Measurements from ENCODE around the gene LMNTD2.

GRCh38 chr11:605286-606129, 45.0 kb upstream of the LMNTD2 start:
- TF ChIP-seq NFIC (IDR thresholded peaks at IDR 0.05) (no peak), EGR1 (IDR thresholded peaks at IDR 0.05) (no peak), REST (IDR thresholded peaks at IDR 0.05; ENCODE audit: low read depth) (no peak), RAD21 (IDR thresholded peaks at IDR 0.05; ENCODE audit: low read depth) (no peak), TAF1 (IDR thresholded peaks at IDR 0.05; ENCODE audit: low read depth) (no peak), YY1 (IDR thresholded peaks at IDR 0.05; ENCODE audit: low read depth) (no peak), MAX (IDR thresholded peaks at IDR 0.05) (no peak), CREB1 (IDR thresholded peaks at IDR 0.05; ENCODE audit: low read depth) (no peak), EP300 (IDR thresholded peaks at IDR 0.05; ENCODE audit: borderline replicate concordance) (no peak)
